OCI-LY1 (cell line): ENCODE data around the gene CCDC73.

Experiments
- H2AFZ ChIP-seq: fragments of 200-600 bp; sonication (generic), shearing (Covaris generic); 2 replicates; pipeline ENCODE4 v1.6.0; 2014; ENCODE audit warnings: antibody characterized with exemption, mild to moderate bottlenecking, low read length
- H3F3A ChIP-seq: fragments of 200-600 bp; sonication (generic), shearing (Covaris generic); 2 replicates; pipeline ENCODE4 v1.6.0; 2014; ENCODE audit warnings: mild to moderate bottlenecking, antibody characterized with exemption, low read length, moderate library complexity; ENCODE audit not compliant: insufficient read depth
- H3K27ac ChIP-seq: fragments of 200-600 bp; sonication (generic); 2 replicates; pipeline ENCODE4 v1.5.1; 2014; ENCODE audit warnings: low read length, mixed run types, mild to moderate bottlenecking, low read depth; ENCODE audit not compliant: poor library complexity, severe bottlenecking
- H3K27me3 ChIP-seq: fragments of 200-600 bp; sonication (generic); 2 replicates; pipeline ENCODE4 v1.6.0; 2014; ENCODE audit warnings: antibody characterized with exemption, mild to moderate bottlenecking, low read length, moderate library complexity; ENCODE audit not compliant: insufficient read depth
- H3K36me3 ChIP-seq: fragments of 200-600 bp; sonication (generic); 2 replicates; pipeline ENCODE4 v1.6.1; 2014; ENCODE audit warnings: mild to moderate bottlenecking, antibody characterized with exemption, low read length, moderate library complexity, mixed read lengths; ENCODE audit not compliant: insufficient read depth
- H3K4me1 ChIP-seq: fragments of 200-600 bp; sonication (generic); 2 replicates; pipeline ENCODE4 v1.5.1; 2014; ENCODE audit warnings: mild to moderate bottlenecking, low read length, moderate library complexity; ENCODE audit not compliant: insufficient read depth, severe bottlenecking
- H3K4me2 ChIP-seq: fragments of 200-600 bp; sonication (generic), shearing (Covaris generic); 2 replicates; pipeline ENCODE4 v1.6.1; 2014; ENCODE audit warnings: low read length
- H3K4me3 ChIP-seq: fragments of 200-600 bp; sonication (generic); 2 replicates; pipeline ENCODE4 v1.5.1; 2014; ENCODE audit warnings: low read length, low read depth, mild to moderate bottlenecking, mixed read lengths; ENCODE audit not compliant: poor library complexity, severe bottlenecking
- H3K79me2 ChIP-seq: fragments of 200-600 bp; shearing (Covaris generic); 2 replicates; pipeline ENCODE4 v1.6.1; 2016; ENCODE audit warnings: mixed run types, low read length, mixed read lengths; ENCODE audit not compliant: insufficient read depth
- H3K9ac ChIP-seq: fragments of 200-600 bp; sonication (generic), shearing (Covaris generic); 2 replicates; pipeline ENCODE4 v1.6.1; 2014; ENCODE audit warnings: mild to moderate bottlenecking, low read length, mixed read lengths
- H3K9me2 ChIP-seq: fragments of 200-600 bp; sonication (generic), shearing (Covaris generic); 2 replicates; pipeline ENCODE4 v1.6.1; 2014; ENCODE audit warnings: low read depth, mild to moderate bottlenecking, low read length, mixed read lengths
- H3K9me3 ChIP-seq: fragments of 200-600 bp; shearing (Covaris generic); 2 replicates; pipeline ENCODE4 v1.6.1; 2014; ENCODE audit warnings: low read length, mixed read lengths
- H4K20me1 ChIP-seq: fragments of 200-600 bp; sonication (generic), shearing (Covaris generic); 2 replicates; pipeline ENCODE4 v1.6.0; 2016; ENCODE audit warnings: mild to moderate bottlenecking, low read length; ENCODE audit not compliant: insufficient read depth
- EZH2 ChIP-seq: fragments of 200-600 bp; sonication (generic), shearing (Covaris generic); IDR thresholded peaks from 2 replicates; pipeline ENCODE4 v1.8.0; 2017; ENCODE audit warnings: borderline replicate concordance, mixed run types, mild to moderate bottlenecking, antibody characterized with exemption, low read length, moderate library complexity, mixed read lengths
- TF ChIP-seq, protein P1 (sequence below): fragments of 200-600 bp; sonication (generic), shearing (Covaris generic); IDR thresholded peaks from 2 replicates; pipeline ENCODE4 v1.5.1; 2017; ENCODE audit warnings: mild to moderate bottlenecking, antibody characterized with exemption, low read length, moderate library complexity, mixed read lengths

Gene CCDC73

DNA sequence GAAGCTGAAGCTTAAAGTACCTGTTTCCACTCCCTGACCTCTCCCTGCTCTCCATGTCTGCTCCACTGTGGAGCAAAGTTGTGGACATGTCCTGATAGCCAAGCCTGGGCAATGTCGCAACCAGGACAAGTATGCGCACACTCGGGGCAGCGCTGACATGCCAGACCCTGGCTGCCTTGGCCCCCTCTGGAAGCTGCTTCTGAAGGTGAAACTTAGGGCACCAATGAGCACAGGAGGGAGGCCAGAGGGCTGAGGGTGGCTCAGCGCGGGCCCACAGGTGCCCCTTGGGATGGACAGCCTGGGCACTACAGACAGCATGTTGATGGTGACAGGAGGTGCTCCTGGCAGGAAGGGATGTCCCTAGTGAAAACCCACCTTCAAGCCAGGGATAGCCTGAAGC, 90.2 kb downstream of the CCDC73 start:
- TF ChIP-seq, protein P1, sequence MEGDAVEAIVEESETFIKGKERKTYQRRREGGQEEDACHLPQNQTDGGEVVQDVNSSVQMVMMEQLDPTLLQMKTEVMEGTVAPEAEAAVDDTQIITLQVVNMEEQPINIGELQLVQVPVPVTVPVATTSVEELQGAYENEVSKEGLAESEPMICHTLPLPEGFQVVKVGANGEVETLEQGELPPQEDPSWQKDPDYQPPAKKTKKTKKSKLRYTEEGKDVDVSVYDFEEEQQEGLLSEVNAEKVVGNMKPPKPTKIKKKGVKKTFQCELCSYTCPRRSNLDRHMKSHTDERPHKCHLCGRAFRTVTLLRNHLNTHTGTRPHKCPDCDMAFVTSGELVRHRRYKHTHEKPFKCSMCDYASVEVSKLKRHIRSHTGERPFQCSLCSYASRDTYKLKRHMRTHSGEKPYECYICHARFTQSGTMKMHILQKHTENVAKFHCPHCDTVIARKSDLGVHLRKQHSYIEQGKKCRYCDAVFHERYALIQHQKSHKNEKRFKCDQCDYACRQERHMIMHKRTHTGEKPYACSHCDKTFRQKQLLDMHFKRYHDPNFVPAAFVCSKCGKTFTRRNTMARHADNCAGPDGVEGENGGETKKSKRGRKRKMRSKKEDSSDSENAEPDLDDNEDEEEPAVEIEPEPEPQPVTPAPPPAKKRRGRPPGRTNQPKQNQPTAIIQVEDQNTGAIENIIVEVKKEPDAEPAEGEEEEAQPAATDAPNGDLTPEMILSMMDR = no peak
- no peak for TF ChIP-seq EZH2
- H2AFZ ChIP-seq = no peak overlapping the region
- no peaks in the 10 kb centered on the region for H4K20me1 ChIP-seq
- no peak overlapping the region for H3K9ac ChIP-seq
- no peaks in the 10 kb centered on the region for H3K79me2 ChIP-seq
- H3K4me2 ChIP-seq = no peak overlapping the region
- no peaks in the 10 kb centered on the region for H3K27me3 ChIP-seq
- no peaks in the 10 kb centered on the region for H3F3A ChIP-seq
- H3K36me3 ChIP-seq = no peaks in the 10 kb centered on the region
- no peak overlapping the region for H3K27ac ChIP-seq
- H3K9me3 ChIP-seq = no peaks in the 10 kb centered on the region
- H3K4me3 ChIP-seq = no peak overlapping the region
- no peaks in the 10 kb centered on the region for H3K4me1 ChIP-seq
- H3K9me2 ChIP-seq = no peaks in the 10 kb centered on the region

DNA sequence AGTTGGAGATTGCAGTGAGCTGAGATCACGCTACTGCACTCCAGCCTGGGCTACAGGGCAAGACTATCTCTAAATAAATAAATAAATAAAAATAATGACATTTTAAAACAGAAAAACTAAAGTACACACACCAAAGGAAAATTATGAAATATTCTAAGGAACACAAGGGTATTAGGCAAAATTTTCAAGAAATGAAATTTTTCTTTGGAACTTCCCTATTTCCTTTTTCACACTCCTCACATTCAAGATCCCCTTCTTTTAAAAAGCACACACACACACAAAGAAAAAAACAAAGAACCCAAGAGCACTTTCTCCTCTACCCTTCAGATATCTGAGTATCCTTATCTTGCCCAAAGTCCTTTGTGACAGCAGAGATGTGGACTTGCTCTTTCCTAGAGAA, 92.8 kb downstream of the CCDC73 start:
- H3K4me3 ChIP-seq = no peak overlapping the region
- no peak overlapping the region for H3K27ac ChIP-seq
- no peak overlapping the region for H3K4me2 ChIP-seq
- H3K9me3 ChIP-seq = no peaks in the 10 kb centered on the region
- TF ChIP-seq, protein P1 = no peak
- TF ChIP-seq EZH2 = no peak
- no peak overlapping the region for H3K9ac ChIP-seq
- no peaks in the 10 kb centered on the region for H3K9me2 ChIP-seq
- H2AFZ ChIP-seq = no peak overlapping the region
- no peaks in the 10 kb centered on the region for H3K36me3 ChIP-seq
- no peaks in the 10 kb centered on the region for H3F3A ChIP-seq
- H3K4me1 ChIP-seq = no peaks in the 10 kb centered on the region
- H3K27me3 ChIP-seq = no peaks in the 10 kb centered on the region
- no peaks in the 10 kb centered on the region for H3K79me2 ChIP-seq
- H4K20me1 ChIP-seq = no peaks in the 10 kb centered on the region

DNA sequence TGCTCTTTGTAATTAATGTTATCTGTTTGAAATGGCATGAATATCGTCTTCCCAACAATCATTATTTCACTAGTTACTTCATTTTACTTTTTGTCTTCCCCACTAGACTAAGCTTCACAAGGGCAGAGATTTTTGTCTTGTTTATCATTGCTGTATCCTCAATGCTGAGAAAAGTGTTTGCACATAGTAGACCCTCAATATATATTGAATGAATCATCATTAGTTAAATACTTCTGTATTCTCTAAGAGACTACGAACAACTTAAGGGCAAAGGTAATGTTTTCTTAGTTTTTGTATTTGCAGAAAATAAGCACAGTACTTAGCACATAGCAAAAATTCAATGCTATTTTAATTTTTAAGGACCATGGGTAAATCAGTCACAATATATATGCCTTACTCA, 95.9 kb downstream of the CCDC73 start:
- Histone ChIP-seq H3K4me3 (no peak overlapping the region), H3K4me1 (no peaks in the 10 kb centered on the region), H3K4me2 (no peak overlapping the region), H4K20me1 (no peaks in the 10 kb centered on the region), H3K9ac (no peak overlapping the region), H3K27ac (no peak overlapping the region), H3F3A (no peaks in the 10 kb centered on the region), H3K9me2 (no peaks in the 10 kb centered on the region), H3K36me3 (no peaks in the 10 kb centered on the region), H3K9me3 (no peaks in the 10 kb centered on the region), H3K27me3 (no peaks in the 10 kb centered on the region), H2AFZ (no peak overlapping the region), H3K79me2 (no peaks in the 10 kb centered on the region)
- TF ChIP-seq EZH2 = no peak
- TF ChIP-seq, protein P1 = no peak
